ENCODE data around the gene FAM110A. TPM values are rescaled to one million over a fixed set of nuclear protein-coding genes. Genes with fewer than 3 reads are reported as not detected.

FAM110A gene
- total and polyA plus RNA-seq, 4 donors: 8.6 to 17.9 (median 12.7) TPM

DNA sequence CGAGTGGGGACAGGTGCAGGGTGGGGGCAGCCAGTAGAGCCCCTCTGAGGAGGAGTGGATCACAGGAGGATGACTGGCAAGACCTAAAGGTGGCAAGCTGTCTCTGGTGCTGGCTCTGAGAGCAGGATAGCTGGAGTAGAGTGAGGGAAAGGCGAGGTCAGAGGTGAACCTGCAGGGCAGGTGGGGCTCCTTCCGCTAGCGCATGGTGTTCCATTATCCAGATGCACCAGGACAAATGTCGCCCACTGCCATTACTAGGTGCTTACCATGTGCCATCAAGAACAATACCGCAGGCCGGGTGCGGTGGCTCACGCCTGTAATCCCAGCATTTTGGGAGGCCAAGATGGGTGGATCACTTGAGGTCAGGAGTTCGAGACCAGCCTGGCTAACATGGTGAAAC is 18.3 kb upstream of the FAM110A start:
- Histone ChIP-seq H3K27me3 (ENCODE audit: control insufficient read depth in 3 of 3, insufficient read depth in 3 of 3, low read length in 2 of 3) (peaks cover 0 to 2% (median 0%) of the 10 kb centered on the region in 3 donors), H3K36me3 (ENCODE audit: control insufficient read depth in 4 of 4, insufficient read depth in 4 of 4, low read length in 4 of 4) (no peaks in the 10 kb centered on the region), H3K9ac (ENCODE audit: insufficient read depth in 1 of 2, low read length in 2 of 2) (no peak overlapping the region), H3K4me1 (ENCODE audit: control insufficient read depth in 5 of 5, insufficient read depth in 5 of 5, low read length in 5 of 5) (no peaks in the 10 kb centered on the region), H3K9me3 (ENCODE audit: control insufficient read depth in 4 of 4, insufficient read depth in 3 of 4, low read length in 3 of 4) (no peaks in the 10 kb centered on the region), H3K4me3 (no peak overlapping the region), H3K27ac (ENCODE audit: low read depth in 1 of 2, low read length in 1 of 2) (no peak overlapping the region)
- WGBS, 2 donors: 88 to 93% methylated on average over 10 of the region's 10 CpGs
- TF ChIP-seq, protein P1, sequence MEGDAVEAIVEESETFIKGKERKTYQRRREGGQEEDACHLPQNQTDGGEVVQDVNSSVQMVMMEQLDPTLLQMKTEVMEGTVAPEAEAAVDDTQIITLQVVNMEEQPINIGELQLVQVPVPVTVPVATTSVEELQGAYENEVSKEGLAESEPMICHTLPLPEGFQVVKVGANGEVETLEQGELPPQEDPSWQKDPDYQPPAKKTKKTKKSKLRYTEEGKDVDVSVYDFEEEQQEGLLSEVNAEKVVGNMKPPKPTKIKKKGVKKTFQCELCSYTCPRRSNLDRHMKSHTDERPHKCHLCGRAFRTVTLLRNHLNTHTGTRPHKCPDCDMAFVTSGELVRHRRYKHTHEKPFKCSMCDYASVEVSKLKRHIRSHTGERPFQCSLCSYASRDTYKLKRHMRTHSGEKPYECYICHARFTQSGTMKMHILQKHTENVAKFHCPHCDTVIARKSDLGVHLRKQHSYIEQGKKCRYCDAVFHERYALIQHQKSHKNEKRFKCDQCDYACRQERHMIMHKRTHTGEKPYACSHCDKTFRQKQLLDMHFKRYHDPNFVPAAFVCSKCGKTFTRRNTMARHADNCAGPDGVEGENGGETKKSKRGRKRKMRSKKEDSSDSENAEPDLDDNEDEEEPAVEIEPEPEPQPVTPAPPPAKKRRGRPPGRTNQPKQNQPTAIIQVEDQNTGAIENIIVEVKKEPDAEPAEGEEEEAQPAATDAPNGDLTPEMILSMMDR (IDR thresholded peaks at IDR 0.05; ENCODE audit: control extremely low read depth, extremely low read depth): no peak
- ATAC-seq (ENCODE audit: insufficient read depth, low FRiP score) (no peak), DNase-seq (no peak)

- Histone ChIP-seq H3K27ac (ENCODE audit: low read depth in 1 of 2, low read length in 1 of 2) (no peak overlapping the region), H3K9me3 (ENCODE audit: control insufficient read depth in 4 of 4, insufficient read depth in 3 of 4, low read length in 3 of 4) (no peaks in the 10 kb centered on the region), H3K9ac (ENCODE audit: insufficient read depth in 1 of 2, low read length in 2 of 2) (no peak overlapping the region), H3K4me1 (ENCODE audit: control insufficient read depth in 5 of 5, insufficient read depth in 5 of 5, low read length in 5 of 5) (no peaks in the 10 kb centered on the region), H3K4me3 (no peak overlapping the region), H3K36me3 (ENCODE audit: control insufficient read depth in 4 of 4, insufficient read depth in 4 of 4, low read length in 4 of 4) (no peaks in the 10 kb centered on the region), H3K27me3 (ENCODE audit: control insufficient read depth in 3 of 3, insufficient read depth in 3 of 3, low read length in 2 of 3) (no peaks in the 10 kb centered on the region)
- ATAC-seq (ENCODE audit: insufficient read depth, low FRiP score) (peak; percentile 27), DNase-seq (peak; percentile 59 to 69 (median 63))
- TF ChIP-seq, protein P1 (IDR thresholded peaks at IDR 0.05; ENCODE audit: control extremely low read depth, extremely low read depth): peak; percentile 97
- 29 to 34% methylated on average over 13 of the region's 13 CpGs for WGBS, 2 donors
Measured at GRCh38 chr20:815914-816606, 17.5 kb upstream of the FAM110A start.

- Histone ChIP-seq H3K27me3 (ENCODE audit: control insufficient read depth in 3 of 3, insufficient read depth in 3 of 3, low read length in 2 of 3) (no peaks in the 10 kb centered on the region), H3K27ac (ENCODE audit: low read depth in 1 of 2, low read length in 1 of 2) (no peak overlapping the region), H3K4me1 (ENCODE audit: control insufficient read depth in 5 of 5, insufficient read depth in 5 of 5, low read length in 5 of 5) (peaks cover 0 to 4% (median 0%) of the 10 kb centered on the region in 5 donors), H3K4me3 (no peak overlapping the region), H3K9ac (ENCODE audit: insufficient read depth in 1 of 2, low read length in 2 of 2) (no peak overlapping the region), H3K36me3 (ENCODE audit: control insufficient read depth in 4 of 4, insufficient read depth in 4 of 4, low read length in 4 of 4) (no peaks in the 10 kb centered on the region), H3K9me3 (ENCODE audit: control insufficient read depth in 4 of 4, insufficient read depth in 3 of 4, low read length in 3 of 4) (no peaks in the 10 kb centered on the region)
- no peak for ATAC-seq (ENCODE audit: insufficient read depth, low FRiP score)
- WGBS, 2 donors: 88 to 94% methylated on average over 16 to 17 of the region's 17 CpGs
- TF ChIP-seq, protein P1 (IDR thresholded peaks at IDR 0.05; ENCODE audit: control extremely low read depth, extremely low read depth): no peak
- no peak for DNase-seq
Measured at GRCh38 chr20:818001-818664, 15.4 kb upstream of the FAM110A start.

All from lung (tissue), 12 donors.